Placental pericyte (primary cell): ENCODE measurements around the gene OR4E1. TPM values are rescaled to one million over a fixed set of nuclear protein-coding genes. Genes with fewer than 3 reads are reported as not detected.

ENCODE experiments used
- small RNA-seq: library from RNA; depleted of rRNA; stranded (forward); fragments of <200 nt; gene quantifications from one replicate; pipeline ENCODE3, GENCODE V24; 2012; ENCODE audit warnings: low replicate concordance
- total RNA-seq: library from RNA; depleted of rRNA; stranded (reverse); fragments of >200 nt; gene quantifications from 2 replicates; pipeline ENCODE4 v1.2.3, GENCODE V29; 2012

The OR4E1 gene, protein sequence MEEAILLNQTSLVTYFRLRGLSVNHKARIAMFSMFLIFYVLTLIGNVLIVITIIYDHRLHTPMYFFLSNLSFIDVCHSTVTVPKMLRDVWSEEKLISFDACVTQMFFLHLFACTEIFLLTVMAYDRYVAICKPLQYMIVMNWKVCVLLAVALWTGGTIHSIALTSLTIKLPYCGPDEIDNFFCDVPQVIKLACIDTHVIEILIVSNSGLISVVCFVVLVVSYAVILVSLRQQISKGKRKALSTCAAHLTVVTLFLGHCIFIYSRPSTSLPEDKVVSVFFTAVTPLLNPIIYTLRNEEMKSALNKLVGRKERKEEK
- total RNA-seq: not detected in 2 replicates

DNA sequence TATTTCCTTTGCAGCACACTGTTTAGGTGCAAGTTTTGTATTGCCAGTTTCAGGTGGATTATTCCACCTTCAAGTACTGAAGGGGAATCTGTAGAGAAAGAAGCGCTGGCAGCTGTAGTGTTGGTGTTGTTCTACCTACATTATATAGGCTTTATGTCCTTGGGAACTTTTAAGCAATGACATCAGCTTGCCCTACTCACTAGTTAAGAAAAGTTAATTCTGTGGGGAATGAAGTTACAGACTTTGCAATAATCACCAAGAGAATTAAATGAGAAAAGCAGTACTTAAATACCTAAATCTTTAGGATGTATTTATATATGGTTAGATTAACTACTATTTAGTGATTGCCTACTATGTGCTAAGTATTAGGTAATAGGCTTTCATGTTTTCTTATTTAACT lies at the start of gene OR4E1:
Gene OR4E1, minus strand, starts transcription at position 101 of the 400 bp plus-strand sequence. CDS start 2,883 bp downstream, outside the sequence.

DNA sequence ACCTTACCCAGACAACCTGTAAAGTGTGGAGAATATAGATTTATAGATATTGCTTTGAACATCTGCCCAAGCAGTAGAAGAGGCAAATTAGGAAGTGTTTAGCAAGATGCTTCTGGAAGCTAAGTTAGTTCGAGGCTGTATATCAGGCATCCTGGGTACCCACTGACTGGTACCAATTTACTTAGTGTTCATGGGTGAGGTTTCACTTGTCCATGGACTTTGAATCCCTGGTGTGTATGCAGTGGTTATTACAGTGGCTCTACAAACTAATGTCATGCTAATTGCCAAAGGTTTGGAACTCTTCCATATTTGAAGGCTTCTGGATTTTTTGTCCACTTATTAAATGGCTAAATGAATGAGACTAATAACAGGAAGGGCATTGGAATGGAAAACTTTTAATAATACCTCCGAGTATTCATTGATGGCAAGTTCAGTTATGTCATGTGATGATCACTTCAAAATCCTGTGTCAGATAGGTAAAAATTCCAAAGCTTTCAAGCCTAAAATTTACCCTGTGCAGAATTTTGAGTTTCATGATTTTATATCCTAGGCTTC lies 20.2 kb downstream of the OR4E1 start, which contains the start of gene OR4E2:
Gene OR4E2, plus strand, starts transcription at position 505 of the 555 bp plus-strand sequence. CDS start 11,248 bp downstream, outside the sequence.

DNA sequence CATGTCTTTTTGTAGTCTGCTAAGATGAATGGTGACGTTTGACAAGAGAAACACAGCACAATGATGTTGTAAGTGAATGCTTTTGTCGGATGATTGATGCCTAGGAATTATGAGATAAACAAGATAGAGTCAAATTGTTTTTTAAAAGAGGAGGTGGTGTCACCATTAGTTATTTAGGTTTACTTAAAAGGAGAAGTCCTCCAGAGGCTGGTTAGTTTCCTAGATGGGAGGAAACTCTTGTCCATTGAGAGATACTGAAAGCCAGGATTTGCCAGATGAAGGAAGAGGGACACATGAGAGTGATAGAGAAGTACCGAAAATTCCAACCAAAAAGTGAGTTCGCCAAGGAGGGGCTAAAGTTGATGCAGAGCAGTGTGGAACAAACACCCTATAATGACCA lies 38.8 kb downstream of the OR4E1 start, which contains the start of gene OR10G2:
Gene OR10G2, minus strand, starts transcription at position 101 of the 400 bp plus-strand sequence. Its CDS starts 98 bp downstream, at position 3.

Small RNA genes within 50 kb of the gene (small RNA-seq; reads per million reads assigned to genes)
- gene AC243972.3: not detected

Other genes starting within 250 kb of the OR4E1 start
- 43.8 and 83.0 TPM in 2 replicates for gene CHD8, start 217.7 kb downstream of the OR4E1 start, total RNA-seq
- gene RAB2B, start 196.9 kb downstream of the OR4E1 start, total RNA-seq: 23.9 and 34.8 TPM in 2 replicates
- gene TOX4, start 196.6 kb downstream of the OR4E1 start, total RNA-seq: 32.6 and 43.1 TPM in 2 replicates
- gene METTL3, start 162.5 kb downstream of the OR4E1 start, total RNA-seq: 33.3 and 78.3 TPM in 2 replicates
- 1.6 and 2.6 TPM in 2 replicates for gene SALL2, start 147.5 kb downstream of the OR4E1 start, total RNA-seq
- not detected in 2 replicates for gene OR10G3, start 93.7 kb downstream of the OR4E1 start, total RNA-seq
- not detected in 2 replicates for gene OR10G2, start 38.9 kb downstream of the OR4E1 start, total RNA-seq
- gene OR4E2, start 20.0 kb downstream of the OR4E1 start, total RNA-seq: not detected in 2 replicates